ENCODE data around the gene ZNF438. TPM values are rescaled to one million over a fixed set of nuclear protein-coding genes. Genes with fewer than 3 reads are reported as not detected.

ZNF438 gene
- total and polyA plus RNA-seq, 2 of the 13 experiments (the other 11 are each of a cell fraction or from before 2014, with no cell fraction given) = 0.75 to 0.83 TPM

GRCh38 chr10:31032258-31033132, 830 bp upstream of the ZNF438 start (continued):
- TF ChIP-seq TERF1 (CRISPR knock-in tag; IDR thresholded peaks at IDR 0.05) = no peak
- TF ChIP-seq ARHGAP35 (CRISPR knock-in tag; IDR thresholded peaks at IDR 0.05; ENCODE audit: borderline replicate concordance) = no peak
- TF ChIP-seq ZBTB39 (CRISPR knock-in tag; IDR thresholded peaks at IDR 0.05) = no peak
- no peak for TF ChIP-seq SP1 (IDR thresholded peaks at IDR 0.05)
- TF ChIP-seq SP1 (CRISPR knock-in tag; IDR thresholded peaks at IDR 0.05) = no peak
- no peak for TF ChIP-seq CBX1 (IDR thresholded peaks at IDR 0.05; ENCODE audit: low read depth)
- no peak for TF ChIP-seq ZFYVE20 (CRISPR knock-in tag; IDR thresholded peaks at IDR 0.05; ENCODE audit: borderline replicate concordance, low read depth)
- TF ChIP-seq, protein P1, sequence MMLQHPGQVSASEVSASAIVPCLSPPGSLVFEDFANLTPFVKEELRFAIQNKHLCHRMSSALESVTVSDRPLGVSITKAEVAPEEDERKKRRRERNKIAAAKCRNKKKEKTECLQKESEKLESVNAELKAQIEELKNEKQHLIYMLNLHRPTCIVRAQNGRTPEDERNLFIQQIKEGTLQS (CRISPR knock-in tag; IDR thresholded peaks at IDR 0.05) = no peak
- TF ChIP-seq, protein P2, sequence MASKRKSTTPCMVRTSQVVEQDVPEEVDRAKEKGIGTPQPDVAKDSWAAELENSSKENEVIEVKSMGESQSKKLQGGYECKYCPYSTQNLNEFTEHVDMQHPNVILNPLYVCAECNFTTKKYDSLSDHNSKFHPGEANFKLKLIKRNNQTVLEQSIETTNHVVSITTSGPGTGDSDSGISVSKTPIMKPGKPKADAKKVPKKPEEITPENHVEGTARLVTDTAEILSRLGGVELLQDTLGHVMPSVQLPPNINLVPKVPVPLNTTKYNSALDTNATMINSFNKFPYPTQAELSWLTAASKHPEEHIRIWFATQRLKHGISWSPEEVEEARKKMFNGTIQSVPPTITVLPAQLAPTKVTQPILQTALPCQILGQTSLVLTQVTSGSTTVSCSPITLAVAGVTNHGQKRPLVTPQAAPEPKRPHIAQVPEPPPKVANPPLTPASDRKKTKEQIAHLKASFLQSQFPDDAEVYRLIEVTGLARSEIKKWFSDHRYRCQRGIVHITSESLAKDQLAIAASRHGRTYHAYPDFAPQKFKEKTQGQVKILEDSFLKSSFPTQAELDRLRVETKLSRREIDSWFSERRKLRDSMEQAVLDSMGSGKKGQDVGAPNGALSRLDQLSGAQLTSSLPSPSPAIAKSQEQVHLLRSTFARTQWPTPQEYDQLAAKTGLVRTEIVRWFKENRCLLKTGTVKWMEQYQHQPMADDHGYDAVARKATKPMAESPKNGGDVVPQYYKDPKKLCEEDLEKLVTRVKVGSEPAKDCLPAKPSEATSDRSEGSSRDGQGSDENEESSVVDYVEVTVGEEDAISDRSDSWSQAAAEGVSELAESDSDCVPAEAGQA (IDR thresholded peaks at IDR 0.05; ENCODE audit: low read depth) = no peak
- TF ChIP-seq, protein P2 (CRISPR knock-in tag; IDR thresholded peaks at IDR 0.05; ENCODE audit: borderline replicate concordance) = no peak
- TF ChIP-seq KLF13 (CRISPR knock-in tag; IDR thresholded peaks at IDR 0.05) = no peak
- no peak for TF ChIP-seq MAZ (IDR thresholded peaks at IDR 0.05; ENCODE audit: borderline replicate concordance, low read depth, low read length)
- TF ChIP-seq MAZ (CRISPR knock-in tag; IDR thresholded peaks at IDR 0.05; ENCODE audit: low read depth) = no peak

All from HepG2 (cell line).